NOMO-1 (cell line): ENCODE measurements around the gene SPAG17.
"Not testable (repeated sequence)": the region's sequence is repeated elsewhere in the genome, so short reads cannot be mapped to it uniquely, and the experiment has no call there.

ENCODE experiments used
- DNase-seq, 2 experiments: peaks; one replicate each; lab custom pipeline; 2025; ENCODE audit not compliant: unreplicated experiment in 2 of 2; lab: John Stamatoyannopoulos, UW

Gene SPAG17

DNA sequence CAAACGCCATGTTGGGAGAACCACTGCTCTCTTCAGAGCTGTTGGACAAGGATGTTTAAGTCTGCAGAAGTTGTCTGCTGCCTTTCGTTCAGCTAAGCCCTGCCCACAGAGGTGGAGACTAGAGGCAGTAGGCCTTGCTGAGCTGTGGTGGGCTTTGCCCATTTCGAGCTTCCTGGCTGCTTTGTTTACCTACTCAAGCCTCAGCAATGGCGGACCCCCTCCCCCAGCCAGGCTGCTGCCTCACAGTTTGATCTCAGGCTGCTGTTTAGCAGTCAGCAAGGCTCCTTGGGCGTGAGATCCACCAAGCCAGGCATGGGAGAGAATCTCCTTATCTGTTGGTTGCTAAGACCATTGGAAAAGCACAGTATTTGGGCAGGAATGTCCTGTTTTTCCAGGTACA lies 180.7 kb downstream of the SPAG17 start:
- no peak for DNase-seq

- no peak for DNase-seq
These were observed 199.1 kb downstream of the SPAG17 start for GRCh38 chr1:117985973-117986372.

GRCh38 chr1:117985239-117985638 lies 199.8 kb downstream of the SPAG17 start:
- no peak for DNase-seq

- no peak for DNase-seq
These were observed 203.4 kb downstream of the SPAG17 start for GRCh38 chr1:117981455-117982192.

- no peak for DNase-seq
These were observed 208.6 kb downstream of the SPAG17 start for GRCh38 chr1:117976381-117976780.

- no peak for DNase-seq
These were observed 213.3 kb downstream of the SPAG17 start for GRCh38 chr1:117971777-117972176.

- no peak for DNase-seq
These were observed 214.8 kb downstream of the SPAG17 start for GRCh38 chr1:117970252-117970651.

DNA sequence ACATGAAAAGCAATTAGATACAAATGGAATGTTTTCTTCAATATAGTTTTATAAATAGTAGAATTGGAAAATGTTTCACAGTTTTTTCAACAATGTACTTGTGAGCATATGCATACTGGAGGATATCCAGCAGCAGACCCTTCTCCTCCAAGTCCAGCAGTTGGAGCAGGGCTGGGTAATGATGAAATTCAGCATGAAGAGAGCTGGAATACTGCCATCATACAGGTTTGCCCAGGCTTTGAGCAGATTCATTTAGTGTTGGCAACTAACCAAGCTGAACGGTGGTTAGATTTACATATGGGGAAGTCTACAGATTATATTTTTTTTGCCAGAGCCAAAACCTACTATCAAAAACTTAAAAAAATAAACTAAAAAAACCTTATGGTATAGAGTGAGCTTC lies 217.1 kb downstream of the SPAG17 start:
- DNase-seq, result no peak

DNA sequence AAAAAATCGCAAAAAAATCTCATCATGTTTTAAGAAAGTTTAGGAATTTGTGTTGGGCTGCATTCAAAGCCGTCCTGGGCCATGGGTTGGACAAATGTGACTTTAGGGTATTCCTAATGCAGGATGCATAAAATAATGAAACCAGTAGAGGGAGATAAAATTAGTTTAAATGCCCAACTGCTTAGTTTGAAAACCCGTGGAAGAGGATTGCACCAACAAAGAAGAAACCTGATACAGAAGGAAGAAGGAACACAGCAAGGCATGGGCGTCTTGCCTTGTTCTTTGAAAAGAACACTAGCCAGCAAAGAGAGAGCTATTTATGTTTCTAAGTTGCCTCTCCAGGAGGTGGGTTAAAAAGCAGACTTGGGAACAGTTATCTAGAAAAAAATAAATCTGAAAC lies 217.6 kb downstream of the SPAG17 start:
- peak in 1 of 2 experiments; percentile 6 for DNase-seq

DNA sequence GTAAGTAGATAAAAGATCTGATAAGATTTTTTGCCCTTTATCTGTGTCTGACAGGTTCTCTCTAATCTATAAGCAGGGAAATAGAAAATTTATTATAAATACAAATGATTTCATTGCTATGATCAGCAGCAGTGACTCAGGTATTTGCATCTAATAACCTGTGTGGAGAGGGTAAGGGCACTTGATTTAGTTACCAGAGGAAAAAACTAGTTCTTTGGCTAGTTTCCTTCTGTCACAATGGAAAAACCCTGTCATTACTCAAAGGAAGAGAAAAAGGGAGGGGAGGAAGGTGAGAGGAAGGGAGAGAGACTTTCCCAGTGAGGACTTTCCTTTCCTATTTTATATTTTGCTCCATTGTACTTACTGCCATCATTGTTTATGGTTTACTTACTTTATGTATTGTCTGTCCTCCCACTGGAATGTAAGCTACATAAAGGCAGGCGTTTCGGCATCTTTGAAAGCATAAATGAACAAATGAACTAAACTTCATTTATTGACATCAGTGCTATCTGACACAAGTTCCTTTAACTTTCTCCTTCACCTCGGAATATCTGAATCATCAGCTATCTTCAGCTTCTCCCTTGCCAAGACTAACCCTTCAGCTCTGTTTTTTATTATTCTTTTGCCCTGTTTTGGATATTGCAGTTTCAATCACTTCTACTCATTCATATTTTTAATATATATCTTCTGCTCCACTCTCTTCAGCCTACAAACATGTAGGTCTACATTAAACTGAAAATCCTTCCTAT lies 220.6 kb downstream of the SPAG17 start:
- DNase-seq, result no peak

GRCh38 chr1:117959364-117959763 lies 225.7 kb downstream of the SPAG17 start:
- no peak for DNase-seq

DNA sequence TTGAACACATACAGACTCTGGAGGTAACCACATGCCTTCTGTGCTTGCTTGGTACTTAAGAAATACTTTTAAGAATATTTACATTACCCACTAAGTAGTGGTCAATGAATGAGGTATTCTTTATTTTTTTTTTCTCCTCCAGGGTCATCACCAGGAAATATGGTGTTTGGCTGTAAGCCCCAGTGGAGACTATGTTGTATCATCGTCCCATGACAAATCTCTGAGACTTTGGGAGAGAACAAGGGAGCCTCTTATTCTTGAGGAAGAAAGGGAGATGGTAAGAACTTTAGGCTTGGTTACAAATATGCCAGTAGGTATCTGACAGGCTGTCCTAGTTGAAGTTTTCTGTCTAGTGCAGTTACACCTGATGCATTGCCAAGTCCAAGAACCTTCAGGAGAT lies 232.6 kb downstream of the SPAG17 start:
- no peak for DNase-seq

- DNase-seq, result no peak
These were observed 242.7 kb downstream of the SPAG17 start for GRCh38 chr1:117942293-117942692.

DNA sequence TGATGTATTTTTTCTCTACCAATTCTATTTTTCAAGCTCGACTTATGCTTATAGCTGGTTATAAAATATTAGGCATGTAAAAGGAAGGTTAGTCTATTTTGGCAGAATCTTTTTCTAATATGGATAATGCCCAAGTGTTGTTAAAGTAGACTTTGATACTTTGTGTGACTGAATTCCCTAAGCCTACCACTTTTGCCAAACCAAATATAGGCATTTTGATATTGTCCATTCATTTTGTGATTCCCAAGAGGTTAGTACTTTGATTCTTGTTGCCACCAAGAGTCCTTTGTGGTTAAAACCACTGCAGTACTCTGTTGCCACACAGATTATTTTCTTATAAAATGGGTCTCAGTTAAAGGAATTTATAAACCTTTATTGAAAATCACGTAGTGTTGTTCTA lies 251.3 kb downstream of the SPAG17 start:
- no peak for DNase-seq

- no peak for DNase-seq
These were observed 252.5 kb downstream of the SPAG17 start for GRCh38 chr1:117932576-117932975.

- DNase-seq, result peak in 1 of 2 experiments; percentile 16
These were observed 254.5 kb downstream of the SPAG17 start for GRCh38 chr1:117930484-117930883.

GRCh38 chr1:117930173-117930447 lies 254.9 kb downstream of the SPAG17 start:
- DNase-seq, result peak in 1 of 2 experiments; percentile 32

- peak; percentile 95 to 96 for DNase-seq
These were observed 255.5 kb downstream of the SPAG17 start, which contains the start of the genes GDAP2 and WDR3 for GRCh38 chr1:117929343-117930172. GDAP2 (minus strand) TSS chr1:117929621; CDS start chr1:117920357, 9,264 bp downstream. WDR3 (plus strand) TSS chr1:117929739; CDS start chr1:117933320, 3,581 bp downstream.

DNA sequence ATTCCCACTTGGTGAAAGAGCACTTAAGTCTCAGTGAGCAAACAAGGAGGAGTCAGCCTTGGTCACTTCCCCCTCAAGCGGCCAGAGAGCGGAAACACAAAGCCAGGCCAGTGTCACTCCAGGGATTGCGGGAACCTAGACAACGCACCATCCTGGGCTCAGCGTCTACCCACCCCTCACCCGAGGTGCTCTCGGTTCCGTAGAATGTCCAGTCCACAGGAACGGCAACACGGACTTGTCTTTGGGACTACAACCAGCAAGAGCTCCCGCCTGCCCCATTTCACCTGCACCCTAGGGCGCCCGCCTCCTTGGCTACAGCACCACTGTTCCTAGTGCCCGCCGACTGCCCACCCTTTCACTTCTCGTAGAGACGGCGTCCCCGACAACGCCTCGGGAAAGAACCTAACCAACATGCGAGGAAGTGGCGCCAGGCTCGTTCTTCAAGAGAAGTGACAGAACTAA lies 256.1 kb downstream of the SPAG17 start:
- peak; percentile 59 to 68 for DNase-seq

GRCh38 chr1:117925981-117926380 lies 259.0 kb downstream of the SPAG17 start:
- DNase-seq, result peak; percentile 25 to 68

- not testable (repeated sequence) for DNase-seq
These were observed 262.3 kb downstream of the SPAG17 start for GRCh38 chr1:117922717-117923116.
